ACHN (cell line): ENCODE measurements around the gene ICE1.
"Not testable (repeated sequence)": the region's sequence is repeated elsewhere in the genome, so short reads cannot be mapped to it uniquely, and the experiment has no call there.

Experiments
- DNase-seq: peaks from one replicate; pipeline ENCODE4 v3.0.0-alpha.2; 2015
- in situ Hi-C: cut with HindIII; loops from 2 replicates; pipeline ENCODE4 v1.10.0; 2017; ENCODE audit warnings: low sequenced_read_pairs, low pct_ligation_motif_present, low pct_unique_long_range_greater_than_20kb

The ICE1 gene

DNA sequence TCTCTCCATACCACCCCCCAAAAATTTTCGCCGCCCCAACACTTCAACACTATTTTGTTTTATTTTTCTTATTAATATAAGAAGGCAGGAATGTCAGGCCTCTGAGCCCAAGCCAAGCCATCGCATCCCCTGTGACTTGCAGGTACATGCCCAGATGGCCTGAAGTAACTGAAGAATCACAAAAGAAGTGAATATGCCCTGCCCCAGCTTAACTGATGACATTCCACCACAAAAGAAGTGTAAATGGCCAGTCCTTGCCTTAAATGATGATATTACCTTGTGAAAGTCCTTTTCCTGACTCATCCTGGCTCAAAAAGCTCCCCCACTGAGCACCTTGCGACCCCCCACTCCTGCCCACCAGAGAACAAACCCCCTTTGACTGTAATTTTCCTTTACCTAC, 98.1 kb downstream of the ICE1 start:
- DNase-seq, in situ Hi-C loops: not testable (repeated sequence)

DNA sequence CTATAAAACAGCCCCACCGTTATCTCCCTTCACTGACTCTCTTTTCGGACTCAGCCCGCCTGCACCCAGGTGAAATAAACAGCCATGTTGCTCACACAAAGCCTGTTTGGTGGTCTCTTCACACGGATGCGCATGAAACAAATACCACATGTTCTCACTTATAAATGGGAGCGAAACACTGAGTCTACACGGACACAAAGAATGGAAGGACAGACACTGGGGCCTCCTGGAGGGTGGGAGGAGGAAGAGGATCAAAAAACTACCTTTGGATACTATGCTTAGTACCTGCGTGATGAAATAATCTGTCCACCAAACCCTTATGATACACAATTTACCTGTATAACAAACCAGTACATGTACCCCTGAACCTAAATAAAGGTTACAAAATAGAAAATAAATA, 98.6 kb downstream of the ICE1 start:
- no peak for DNase-seq
- in situ Hi-C loops: no loop called here

DNA sequence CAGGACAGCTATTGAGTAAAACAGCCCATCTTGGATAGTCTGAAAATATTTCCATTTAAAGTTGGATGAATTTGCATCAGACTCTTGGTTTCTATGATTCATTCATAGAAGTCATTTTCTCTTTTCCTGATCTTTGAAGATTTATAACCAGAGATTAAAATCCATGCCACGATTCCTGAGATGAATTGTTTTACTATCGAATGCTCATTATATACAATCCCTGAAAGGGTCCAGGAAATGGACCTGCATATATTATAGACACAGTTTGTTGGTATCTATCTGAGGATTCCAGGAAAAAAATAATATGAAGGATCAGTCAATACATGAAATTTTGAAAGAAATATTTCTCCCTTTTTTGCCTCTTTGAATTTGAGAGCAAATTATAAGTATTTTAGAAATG, 99.0 kb downstream of the ICE1 start:
- no peak for DNase-seq
- in situ Hi-C loops: no loop called here

DNA sequence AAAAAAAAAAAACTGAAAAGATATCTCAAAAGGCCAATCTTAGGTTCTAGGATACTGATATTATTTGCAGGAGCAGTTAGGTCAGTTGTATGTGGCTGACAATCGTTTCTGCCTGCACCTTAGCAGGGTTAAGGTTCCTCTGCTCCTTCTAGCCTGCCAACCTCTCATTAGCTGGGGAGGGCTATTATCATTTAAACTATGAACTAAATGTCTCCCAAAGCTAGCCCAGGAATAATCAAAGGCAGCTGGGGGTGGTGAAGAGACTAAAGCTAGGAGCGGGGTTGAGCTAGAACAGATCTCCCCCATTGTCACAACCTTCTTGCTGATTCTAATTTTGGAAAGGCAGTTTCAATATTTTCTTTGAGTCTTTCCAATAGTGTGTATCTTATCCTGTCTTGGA, 99.9 kb downstream of the ICE1 start:
- in situ Hi-C loops: no loop called here
- DNase-seq: no peak

GRCh38 chr5:5523066-5523505, 100.6 kb downstream of the ICE1 start:
- peak; percentile 40 for DNase-seq
- in situ Hi-C loops: no loop called here

DNA sequence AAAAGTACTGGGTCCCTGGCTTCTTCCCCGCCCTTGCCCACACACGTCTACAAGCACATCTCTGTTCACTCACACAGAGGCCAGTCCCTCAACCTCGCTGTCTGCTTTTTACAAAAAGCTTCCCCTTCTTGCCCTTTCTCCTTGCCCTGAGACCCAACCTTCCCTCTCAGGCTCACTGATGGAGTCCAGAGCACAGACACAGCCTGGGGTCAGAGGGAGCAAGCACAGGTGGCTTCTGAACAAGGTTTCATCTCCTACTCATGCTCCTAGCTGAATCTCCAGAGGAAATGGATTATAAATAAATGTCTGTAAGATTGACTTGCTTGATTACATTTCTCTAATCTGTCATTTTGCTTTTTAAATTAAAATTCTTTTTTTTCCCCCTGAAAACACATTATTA, 101.8 kb downstream of the ICE1 start:
- DNase-seq: no peak
- in situ Hi-C loops: no loop called here

DNA sequence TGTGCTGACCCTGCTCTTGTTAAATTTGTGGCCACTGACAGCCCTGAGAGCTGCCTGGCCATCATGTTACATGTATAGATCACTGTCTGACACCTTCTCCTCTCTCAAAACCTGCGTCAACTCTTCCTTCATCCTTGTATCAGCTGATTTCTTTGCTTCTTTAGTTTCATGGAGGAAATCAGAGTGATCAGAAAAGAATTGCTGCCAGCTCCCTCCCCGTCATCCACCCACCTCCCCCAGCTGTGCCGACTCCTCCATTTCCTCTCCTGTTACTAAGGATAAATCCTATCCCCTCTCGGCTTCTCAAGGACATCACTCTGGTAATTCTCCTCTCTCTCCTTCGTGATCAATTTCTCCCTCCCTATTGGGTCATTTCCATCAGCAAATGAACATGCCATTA, 108.9 kb downstream of the ICE1 start:
- in situ Hi-C loops: no loop called here
- no peak for DNase-seq

DNA sequence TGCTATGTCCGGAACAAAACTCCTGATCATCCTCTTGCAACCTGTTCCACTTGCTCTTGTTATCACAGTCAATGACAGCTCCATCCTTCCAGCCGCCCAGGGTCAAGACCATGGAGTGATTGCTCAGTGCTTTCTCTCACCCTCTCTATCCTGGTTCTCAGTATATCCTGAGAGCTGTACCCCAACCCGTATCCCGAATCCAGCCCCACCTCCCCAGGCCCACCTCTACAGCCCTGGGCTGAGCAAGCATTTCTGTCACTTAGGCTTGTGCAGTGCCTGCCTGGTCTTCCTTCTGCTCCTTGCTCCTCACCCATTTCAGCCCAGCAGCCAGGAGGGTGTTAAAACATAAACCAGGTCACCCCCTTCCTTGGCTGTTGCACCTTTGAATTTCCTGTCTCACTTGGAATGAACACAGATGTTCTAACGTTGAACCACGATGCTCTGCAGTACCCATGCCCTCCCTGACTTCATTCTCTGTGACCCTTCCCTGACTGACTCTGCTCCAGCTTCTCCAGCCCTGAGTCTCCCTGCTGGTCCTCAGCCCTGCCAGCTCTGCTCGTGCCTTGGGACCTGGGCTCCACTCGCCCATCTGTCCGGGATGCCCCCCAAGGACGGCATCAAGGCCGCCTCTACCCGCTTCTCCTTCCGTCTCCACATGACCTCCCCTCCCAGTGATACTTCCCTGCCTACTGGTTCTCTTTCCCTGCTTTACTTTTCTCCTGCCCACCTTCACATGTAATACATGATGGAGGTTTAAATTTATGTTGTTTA, 110.0 kb downstream of the ICE1 start:
- in situ Hi-C loops: no loop called here
- no peak for DNase-seq

DNA sequence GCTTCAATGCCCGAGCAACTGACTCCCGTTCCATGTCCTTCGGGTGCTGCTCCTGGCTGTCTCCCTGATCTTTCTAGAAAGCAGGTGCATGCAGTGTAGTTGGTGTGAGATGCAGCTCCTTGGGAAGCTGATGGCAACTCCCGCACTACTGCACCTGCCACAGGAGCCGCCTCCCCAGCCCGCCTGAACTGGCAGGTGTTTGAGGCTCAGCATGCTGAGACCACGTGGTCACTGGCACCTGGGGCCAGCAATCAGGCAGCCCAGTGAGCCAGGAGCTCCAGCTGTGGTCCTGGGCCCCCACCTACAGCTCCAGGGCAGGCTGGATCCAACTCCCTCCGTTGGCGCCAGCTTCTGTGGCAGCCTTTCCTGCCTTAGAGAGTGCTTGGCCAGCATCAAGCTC, 111.5 kb downstream of the ICE1 start:
- in situ Hi-C loops: no loop called here
- DNase-seq: no peak

GRCh38 chr5:5534333-5534732, 111.9 kb downstream of the ICE1 start:
- DNase-seq: no peak
- in situ Hi-C loops: no loop called here

- in situ Hi-C loops: no loop called here
- DNase-seq: no peak
Measured at GRCh38 chr5:5536871-5537270, 114.4 kb downstream of the ICE1 start.

GRCh38 chr5:5537426-5537825, 114.9 kb downstream of the ICE1 start:
- in situ Hi-C loops: no loop called here
- no peak for DNase-seq

DNA sequence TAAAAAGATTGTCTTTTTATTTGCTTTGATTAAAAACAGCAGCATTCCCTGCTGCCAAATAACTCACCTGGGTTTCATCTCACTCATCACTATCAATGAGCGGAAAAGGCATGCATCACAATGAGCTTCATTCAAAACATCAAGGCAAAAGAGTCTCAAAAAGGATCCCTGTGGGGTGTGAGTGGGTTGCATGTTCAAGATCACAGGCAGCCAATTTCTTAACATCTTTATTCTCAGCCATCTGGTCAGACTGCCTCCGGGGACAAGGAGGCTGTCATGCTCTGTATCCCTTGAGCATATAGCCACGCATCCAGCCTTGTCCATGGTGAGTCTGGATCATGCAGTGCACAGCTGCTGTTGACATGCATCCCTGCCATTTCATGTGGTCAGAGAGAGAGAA, 117.1 kb downstream of the ICE1 start:
- no peak for DNase-seq
- in situ Hi-C loops: no loop called here
